Nephron progenitor cell (in vitro differentiated cells): ENCODE results near the gene EXOC3L1.
A peak's percentile ranks its signal among the peaks of the same experiment; 100 is the strongest.

Source experiments
- DNase-seq: peaks from one replicate; pipeline ENCODE4 v3.0.0; 2021
- H3K27ac Mint-ChIP-seq: 2 replicates; pipeline ENCODE4 v1.8.0; 2021; ENCODE audit warnings: mild to moderate bottlenecking, moderate library complexity, mixed read lengths
- H3K27me3 Mint-ChIP-seq: 2 replicates; pipeline ENCODE4 v1.8.0; 2021; ENCODE audit warnings: mild to moderate bottlenecking, low read depth, mixed read lengths; ENCODE audit not compliant: poor library complexity
- H3K36me3 Mint-ChIP-seq: 2 replicates; pipeline ENCODE4 v1.8.0; 2021; ENCODE audit warnings: low read depth, mixed read lengths
- H3K4me1 Mint-ChIP-seq: 2 replicates; pipeline ENCODE4 v1.8.0; 2021; ENCODE audit warnings: mixed read lengths
- H3K4me3 Mint-ChIP-seq: 2 replicates; pipeline ENCODE4 v1.8.0; 2021; ENCODE audit warnings: mild to moderate bottlenecking, moderate library complexity, mixed read lengths
- H3K9me3 Mint-ChIP-seq: 2 replicates; pipeline ENCODE4 v1.8.0; 2021; ENCODE audit warnings: mild to moderate bottlenecking, moderate library complexity, mixed read lengths
- CTCF ChIP-seq: fragments of 200-600 bp; sonication (generic); IDR thresholded peaks from 2 replicates; pipeline ENCODE4 v1.5.0; 2021; ENCODE audit warnings: antibody characterized with exemption

EXOC3L1 gene

GRCh38 chr16:67191995-67192681 is 2.2 kb upstream of the EXOC3L1 start, which contains the start of gene E2F4:
Gene E2F4 (plus strand): TSS chr16:67192155. CDS start chr16:67192228, 73 bp downstream.
- H3K4me1 Mint-ChIP-seq: peaks cover 37% of the 10 kb centered on the region

GRCh38 chr16:67191411-67191994 is 1.6 kb upstream of the EXOC3L1 start:
- Mint-ChIP-seq H3K4me1 (peaks cover 37% of the 10 kb centered on the region), H3K27me3 (peaks cover 19% of the 10 kb centered on the region), H3K4me3 (peak overlapping the region; percentile 92), H3K36me3 (peaks cover 25% of the 10 kb centered on the region), H3K27ac (no peak overlapping the region), H3K9me3 (no peaks in the 10 kb centered on the region)
- no peak for TF ChIP-seq CTCF
- DNase-seq: no peak

More at GRCh38 chr16:67191995-67192681, 2.2 kb upstream of the EXOC3L1 start, which contains the start of gene E2F4:
- peaks cover 16% of the 10 kb centered on the region for H3K27me3 Mint-ChIP-seq
- H3K36me3 Mint-ChIP-seq: peaks cover 31% of the 10 kb centered on the region
- no peaks in the 10 kb centered on the region for H3K9me3 Mint-ChIP-seq
- peak within 1 kb of the TSS; percentile 92 for H3K4me3 Mint-ChIP-seq
- peak; percentile 88 for DNase-seq
- H3K27ac Mint-ChIP-seq: peak within 1 kb of the TSS; percentile 77
- no peak for TF ChIP-seq CTCF

GRCh38 chr16:67190448-67191399 is 788 bp upstream of the EXOC3L1 start:
- Mint-ChIP-seq H3K9me3 (no peaks in the 10 kb centered on the region), H3K4me1 (peaks cover 38% of the 10 kb centered on the region), H3K27ac (no peak overlapping the region), H3K36me3 (peaks cover 18% of the 10 kb centered on the region), H3K27me3 (peaks cover 27% of the 10 kb centered on the region), H3K4me3 (peak overlapping the region; percentile 92)
- no peak for TF ChIP-seq CTCF
- DNase-seq: no peak

- Mint-ChIP-seq H3K27ac (no peak overlapping the region), H3K27me3 (peaks cover 43% of the 10 kb centered on the region), H3K36me3 (peaks cover 3% of the 10 kb centered on the region), H3K4me3 (no peak overlapping the region), H3K9me3 (peaks cover 3% of the 10 kb centered on the region), H3K4me1 (peaks cover 42% of the 10 kb centered on the region)
- no peak for TF ChIP-seq CTCF
- no peak for DNase-seq
These were observed 1.1 kb downstream of the EXOC3L1 start for GRCh38 chr16:67188798-67189197.

- peaks cover 37% of the 10 kb centered on the region for H3K4me1 Mint-ChIP-seq
- no peaks in the 10 kb centered on the region for H3K36me3 Mint-ChIP-seq
- H3K9me3 Mint-ChIP-seq: peaks cover 3% of the 10 kb centered on the region
These were observed 1.6 kb downstream of the EXOC3L1 start for GRCh38 chr16:67188323-67188722.

More at GRCh38 chr16:67188323-67188722, 1.6 kb downstream of the EXOC3L1 start:
- no peak overlapping the region for H3K4me3 Mint-ChIP-seq
- peaks cover 43% of the 10 kb centered on the region for H3K27me3 Mint-ChIP-seq
- no peak for TF ChIP-seq CTCF
- H3K27ac Mint-ChIP-seq: no peak overlapping the region
- no peak for DNase-seq
